K562 (cell line): Measurements from ENCODE around the gene ERCC6. TPM values are rescaled to one million over a fixed set of nuclear protein-coding genes. Genes with fewer than 3 reads are reported as not detected.

Experiments used
- ATAC-seq: fragments of 200-7000 bp; cut with Tn5 transposase; 3 replicates; pipeline ENCODE4 v1.9.1; 2020; ENCODE audit warnings: moderate library complexity
- BruUV-seq: library from RNA; stranded (reverse); fragments of 400-500 nt; replicated peaks from 2 replicates; lab custom pipeline; 2021; lab: Mats Ljungman, UMichigan
- CTCF ChIA-PET: fragments of 300-600 bp; formaldehyde crosslinking; extraction: SDS; loops from one replicate; lab custom pipeline; 2021; ENCODE audit warnings: low intra/inter-chr PET ratio; lab: Yijun Ruan, JAX
- POLR2A ChIA-PET: fragments of 300-600, 350-650 bp; sonication (Branson Sonifier 250); formaldehyde crosslinking; extraction: SDS; loops from one replicate; lab custom pipeline; 2021; ENCODE audit warnings: antibody characterized with exemption, inconsistent platforms; lab: Yijun Ruan, JAX
- DNase-seq, 4 experiments: peaks; one replicate each; pipeline versions ENCODE4 v3.0.0 to v3.0.0-alpha.2; 2011 to 2018; ENCODE audit warnings: low spot score in 3 of 4, mixed read lengths in 3 of 4; ENCODE audit errors: extremely low read depth in 1 of 4
- FAIRE-seq: peaks from 2 replicates; lab custom pipeline; 2011; peaks lifted over from hg19 to GRCh38; lab: Jason Lieb, UNC
- H2AFZ ChIP-seq: 2 replicates; pipeline ENCODE4 v1.6.0; 2011; ENCODE audit warnings: low read depth, low read length, control low read depth, inconsistent platforms
- H3K27ac ChIP-seq: fragments of 200-600 bp; 3 replicates; pipeline ENCODE4 v1.8.0; 2011; ENCODE audit warnings: low read depth, mild to moderate bottlenecking, control low read depth, inconsistent platforms, low read length, moderate library complexity, mixed read lengths; ENCODE audit errors: extremely low read depth
- H3K27me3 ChIP-seq, 2 experiments: fragments of 300-600 bp in 1 of 2; 2 replicates in 1 of 2; 3 replicates in 1 of 2; pipeline versions ENCODE4 v1.6.0 to v1.8.0; 2011; ENCODE audit warnings: inconsistent platforms in 2 of 2, low read length in 2 of 2, mild to moderate bottlenecking in 1 of 2, mixed read lengths in 1 of 2, moderate library complexity in 1 of 2; ENCODE audit not compliant: control insufficient read depth in 2 of 2, insufficient read depth in 2 of 2
- H3K36me3 ChIP-seq: fragments of 300-600 bp; 3 replicates; pipeline ENCODE4 v1.8.0; 2011; ENCODE audit warnings: mild to moderate bottlenecking, low read length, inconsistent platforms; ENCODE audit not compliant: control insufficient read depth, insufficient read depth
- H3K4me1 ChIP-seq, 2 experiments: fragments of 200-600 bp in 1 of 2; replicated peaks in 1 of 2; 2 replicates in 1 of 2; 3 replicates in 1 of 2; pipeline versions ENCODE4 v1.5.1 to v1.8.0; 2011; ENCODE audit warnings: inconsistent platforms in 2 of 2, low read length in 2 of 2, mild to moderate bottlenecking in 1 of 2, mixed read lengths in 1 of 2, moderate library complexity in 1 of 2; ENCODE audit not compliant: control insufficient read depth in 2 of 2, insufficient read depth in 2 of 2
- H3K4me2 ChIP-seq: 2 replicates; pipeline ENCODE4 v1.6.1; 2011; ENCODE audit warnings: low read length, control low read depth, inconsistent platforms, mixed read lengths; ENCODE audit not compliant: insufficient read depth
- H3K4me3 ChIP-seq: fragments of 200-600 bp; sonication (generic), shearing (Covaris generic); 2 replicates; pipeline ENCODE4 v1.5.1; 2016; ENCODE audit warnings: control low read depth, inconsistent platforms
- H3K79me2 ChIP-seq: fragments of 200-600 bp; 3 replicates; pipeline ENCODE4 v1.8.0; 2011; ENCODE audit warnings: low read length, inconsistent platforms; ENCODE audit not compliant: control insufficient read depth, insufficient read depth
- H3K9ac ChIP-seq, 2 experiments: 2 replicates each; pipeline versions ENCODE4 v1.6.0 to v1.6.1; 2011; ENCODE audit warnings: low read depth in 2 of 2, low read length in 2 of 2, control low read depth in 1 of 2, inconsistent platforms in 1 of 2, mild to moderate bottlenecking in 1 of 2, mixed read lengths in 1 of 2; ENCODE audit not compliant: insufficient read depth in 1 of 2
- H3K9me1 ChIP-seq: one replicate; pipeline ENCODE4 v1.6.0; 2011; ENCODE audit warnings: inconsistent platforms, mild to moderate bottlenecking, low read length, moderate library complexity; ENCODE audit not compliant: control insufficient read depth, insufficient read depth
- H3K9me3 ChIP-seq: replicated peaks from 2 replicates; pipeline ENCODE4 v1.5.1; 2011; ENCODE audit warnings: low read depth, low read length, inconsistent platforms; ENCODE audit not compliant: control insufficient read depth, insufficient read depth
- H4K20me1 ChIP-seq: replicated peaks from 2 replicates; pipeline ENCODE4 v1.6.1; 2011; ENCODE audit warnings: low read length, inconsistent platforms, mixed read lengths; ENCODE audit not compliant: control insufficient read depth, insufficient read depth
- RBM22 ChIP-seq: fragments of 200-400 bp; formaldehyde crosslinking; IDR thresholded peaks from 2 replicates; pipeline ENCODE4 v1.6.1; 2018; ENCODE audit warnings: low read length, low read depth; ENCODE audit not compliant: poor library complexity, severe bottlenecking
- YBX1 ChIP-seq: fragments of 450-650 bp; IDR thresholded peaks from 2 replicates; pipeline ENCODE4 v1.7.1; 2016; ENCODE audit warnings: mild to moderate bottlenecking
- ZNF561 ChIP-seq: fragments of 450-650 bp; formaldehyde crosslinking; conservative IDR thresholded peaks from 2 replicates; pipeline ENCODE4 v1.4.0; 2020; ENCODE audit warnings: mild to moderate bottlenecking, moderate library complexity
- WGBS: fragments of 100-300 bp; shearing (Covaris generic); methylation state at CpG from one replicate; pipeline ENCODE4 v1.1.6; 2016; ENCODE audit warnings: low coverage, mixed read lengths; ENCODE audit not compliant: insufficient coverage; ENCODE audit errors: missing lambda C conversion rate; 5-methylcytosine and 5-hydroxymethylcytosine counted together
- in situ Hi-C: fragments of 300-500 bp; cut with MboI; formaldehyde crosslinking; loops from 4 replicates; pipeline ENCODE4 v1.15.0; 2018; ENCODE audit warnings: inconsistent platforms, mixed read lengths
- intact Hi-C: fragments of 100-400 bp; cut with micrococcal nuclease; formaldehyde crosslinking; loops from 2 replicates; pipeline ENCODE4 v1.14.2; 2022
- polyA plus RNA-seq, 8 experiments: library from polyadenylated mRNA; depleted of rRNA in 4 of 8; stranded (reverse) in 5 of 8; unstranded in 3 of 8; fragments of >200 nt; fragmentation: Nextera tagmentation in 2 of 8; fragmentation: Illumina TruSeq in 1 of 8; extraction: Ambion mirVana in 2 of 8; extraction: Trizol in 1 of 8; gene quantifications; 2 replicates each; pipeline versions ENCODE4 v1.2.1 to v1.2.3, GENCODE V29; 2011 to 2014; ENCODE audit warnings: inconsistent platforms in 1 of 8, missing spikeins in 1 of 8
- total RNA-seq, 7 experiments: library from RNA; depleted of rRNA in 6 of 7; stranded (reverse); fragments of >200 nt in 6 of 7; fragmentation: Illumina TruSeq in 2 of 7; extraction: Trizol in 2 of 7; gene quantifications; 2 replicates each; pipeline versions ENCODE4 v1.2.1 to v1.2.3, GENCODE V29; 2011 to 2021; ENCODE audit warnings: low replicate concordance in 1 of 7
- TF ChIP-seq, protein P1 (sequence below): fragments of 450-650 bp; IDR thresholded peaks from 2 replicates; pipeline ENCODE4 v1.6.1; 2016; ENCODE audit warnings: borderline replicate concordance
- TF ChIP-seq, protein P2 (sequence below): sonication (generic); formaldehyde crosslinking; IDR thresholded peaks from 2 replicates; pipeline ENCODE4 v1.8.1; 2023; ENCODE audit warnings: mild to moderate bottlenecking, missing genetic modification reagents, moderate library complexity

The ERCC6 gene
- total and polyA plus RNA-seq, 9 of the 15 experiments (the other 6 are each of a cell fraction or from before 2014, with no cell fraction given): 7.8 to 17.7 (median 11.8) TPM

DNA sequence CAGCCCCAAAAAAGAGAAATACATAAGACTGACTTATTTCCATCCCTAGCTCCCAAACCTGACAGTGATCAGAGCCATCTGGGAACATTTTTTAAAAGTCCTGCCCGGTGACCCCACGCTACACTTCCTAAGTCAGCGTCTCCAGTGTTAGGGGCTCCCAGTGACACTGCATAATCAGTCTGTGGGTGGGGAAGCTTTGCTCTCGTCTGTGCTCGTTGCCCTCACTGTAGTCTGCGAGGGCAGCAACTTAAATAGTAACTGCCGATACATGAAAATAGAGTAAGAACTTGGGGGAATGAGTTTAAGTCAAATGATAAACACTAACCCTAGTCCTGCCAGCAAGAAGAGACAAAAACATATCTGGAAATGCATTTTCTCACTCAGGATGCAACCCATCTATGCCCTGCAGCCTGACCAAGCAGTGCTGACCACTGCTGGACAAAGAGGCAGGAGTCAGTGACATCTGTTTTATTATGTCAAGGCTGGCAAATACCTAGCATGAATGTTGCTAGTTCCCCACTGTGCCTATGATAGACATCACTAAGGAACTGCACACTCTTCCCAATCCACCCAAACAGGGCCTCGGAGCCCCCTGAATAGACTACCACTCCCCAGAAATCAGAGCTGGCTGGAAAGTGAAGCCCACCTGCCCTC is 18.7 kb downstream of the ERCC6 start:
- in situ Hi-C loops: no loop called here
- CTCF ChIA-PET: interaction anchor here (3.1 kb wide), 1 partner anchor 113 kb away, joined by 23 read pairs; no protein-coding TSS in a partner anchor

More for the DNA sequence above, 18.7 kb downstream of the ERCC6 start:
- peaks cover 66% of the 10 kb centered on the region for H3K36me3 ChIP-seq
- POLR2A ChIA-PET: interaction anchor here (0.5 to 1.5 kb wide), 4 partner anchors 9 to 803 kb away, joined by 3 to 5 read pairs (median 3); no protein-coding TSS in a partner anchor
- no peak for FAIRE-seq
- H2AFZ ChIP-seq: no peak overlapping the region
- no TSS peak for BruUV-seq
- H3K9ac ChIP-seq: no peak overlapping the region
- intact Hi-C loops: no loop called here
- no peak for DNase-seq
- H4K20me1 ChIP-seq: peaks cover 12% of the 10 kb centered on the region; the same call in 1 of the 2 replicates
- H3K27me3 ChIP-seq: no peaks in the 10 kb centered on the region
- H3K9me3 ChIP-seq: no peaks in the 10 kb centered on the region
- no peak overlapping the region for H3K4me3 ChIP-seq
- 78% methylated on average over 7 of the region's 8 CpGs for WGBS
- H3K4me1 ChIP-seq: no peaks in the 10 kb centered on the region
- no peak overlapping the region for H3K4me2 ChIP-seq
- TF ChIP-seq RBM22 (no peak), YBX1 (no peak), ZNF561 (no peak)
- TF ChIP-seq, protein P1, sequence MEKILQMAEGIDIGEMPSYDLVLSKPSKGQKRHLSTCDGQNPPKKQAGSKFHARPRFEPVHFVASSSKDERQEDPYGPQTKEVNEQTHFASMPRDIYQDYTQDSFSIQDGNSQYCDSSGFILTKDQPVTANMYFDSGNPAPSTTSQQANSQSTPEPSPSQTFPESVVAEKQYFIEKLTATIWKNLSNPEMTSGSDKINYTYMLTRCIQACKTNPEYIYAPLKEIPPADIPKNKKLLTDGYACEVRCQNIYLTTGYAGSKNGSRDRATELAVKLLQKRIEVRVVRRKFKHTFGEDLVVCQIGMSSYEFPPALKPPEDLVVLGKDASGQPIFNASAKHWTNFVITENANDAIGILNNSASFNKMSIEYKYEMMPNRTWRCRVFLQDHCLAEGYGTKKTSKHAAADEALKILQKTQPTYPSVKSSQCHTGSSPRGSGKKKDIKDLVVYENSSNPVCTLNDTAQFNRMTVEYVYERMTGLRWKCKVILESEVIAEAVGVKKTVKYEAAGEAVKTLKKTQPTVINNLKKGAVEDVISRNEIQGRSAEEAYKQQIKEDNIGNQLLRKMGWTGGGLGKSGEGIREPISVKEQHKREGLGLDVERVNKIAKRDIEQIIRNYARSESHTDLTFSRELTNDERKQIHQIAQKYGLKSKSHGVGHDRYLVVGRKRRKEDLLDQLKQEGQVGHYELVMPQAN: no peak
- TF ChIP-seq, protein P2, sequence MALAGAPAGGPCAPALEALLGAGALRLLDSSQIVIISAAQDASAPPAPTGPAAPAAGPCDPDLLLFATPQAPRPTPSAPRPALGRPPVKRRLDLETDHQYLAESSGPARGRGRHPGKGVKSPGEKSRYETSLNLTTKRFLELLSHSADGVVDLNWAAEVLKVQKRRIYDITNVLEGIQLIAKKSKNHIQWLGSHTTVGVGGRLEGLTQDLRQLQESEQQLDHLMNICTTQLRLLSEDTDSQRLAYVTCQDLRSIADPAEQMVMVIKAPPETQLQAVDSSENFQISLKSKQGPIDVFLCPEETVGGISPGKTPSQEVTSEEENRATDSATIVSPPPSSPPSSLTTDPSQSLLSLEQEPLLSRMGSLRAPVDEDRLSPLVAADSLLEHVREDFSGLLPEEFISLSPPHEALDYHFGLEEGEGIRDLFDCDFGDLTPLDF (CRISPR knock-in tag): no peak
- TF ChIP-seq, all 486 proteins: peak for 0
- H3K27ac ChIP-seq: no peak overlapping the region
- ATAC-seq: no peak
- H3K9me1 ChIP-seq: no peaks in the 10 kb centered on the region
- 0 out of 3 replicates have a peak, but pooled peaks cover 4% of the 10 kb centered on the region for H3K79me2 ChIP-seq
